Cerebellar nuclear complex (tissue), 1 donor: ENCODE data around the gene ACVR1.
"Not testable (repeated sequence)": the region's sequence is repeated elsewhere in the genome, so short reads cannot be mapped to it uniquely, and the experiment has no call there.

Experiments
- DNase-seq, 2 experiments: peaks; one replicate each; lab custom pipeline; 2025; lab: John Stamatoyannopoulos, UW

The ACVR1 gene

GRCh38 chr2:157894694-157895435 is 18.7 kb upstream of the ACVR1 start:
- DNase-seq, result no peak

- no peak for DNase-seq
Measured at GRCh38 chr2:157893611-157894010, 17.5 kb upstream of the ACVR1 start.

DNA sequence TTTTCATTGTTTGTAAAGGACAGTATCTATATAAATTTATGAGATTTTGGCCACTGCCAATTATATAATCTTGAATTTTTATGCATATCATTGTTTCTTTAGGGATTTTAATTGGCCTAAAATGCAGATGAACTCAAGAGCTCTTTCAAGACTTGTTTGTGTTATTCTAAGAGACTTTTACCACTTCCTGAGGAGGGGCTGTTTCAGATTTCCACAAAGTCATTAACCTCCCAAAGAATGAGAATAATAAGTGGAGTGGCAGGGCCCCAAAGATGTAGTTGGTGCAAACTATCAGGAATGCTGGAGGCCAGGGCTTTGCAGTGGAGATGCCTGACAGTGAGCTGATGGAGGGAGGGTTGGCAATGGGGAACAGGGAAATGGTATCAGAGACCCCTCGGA is 15.5 kb upstream of the ACVR1 start:
- DNase-seq, result no peak

DNA sequence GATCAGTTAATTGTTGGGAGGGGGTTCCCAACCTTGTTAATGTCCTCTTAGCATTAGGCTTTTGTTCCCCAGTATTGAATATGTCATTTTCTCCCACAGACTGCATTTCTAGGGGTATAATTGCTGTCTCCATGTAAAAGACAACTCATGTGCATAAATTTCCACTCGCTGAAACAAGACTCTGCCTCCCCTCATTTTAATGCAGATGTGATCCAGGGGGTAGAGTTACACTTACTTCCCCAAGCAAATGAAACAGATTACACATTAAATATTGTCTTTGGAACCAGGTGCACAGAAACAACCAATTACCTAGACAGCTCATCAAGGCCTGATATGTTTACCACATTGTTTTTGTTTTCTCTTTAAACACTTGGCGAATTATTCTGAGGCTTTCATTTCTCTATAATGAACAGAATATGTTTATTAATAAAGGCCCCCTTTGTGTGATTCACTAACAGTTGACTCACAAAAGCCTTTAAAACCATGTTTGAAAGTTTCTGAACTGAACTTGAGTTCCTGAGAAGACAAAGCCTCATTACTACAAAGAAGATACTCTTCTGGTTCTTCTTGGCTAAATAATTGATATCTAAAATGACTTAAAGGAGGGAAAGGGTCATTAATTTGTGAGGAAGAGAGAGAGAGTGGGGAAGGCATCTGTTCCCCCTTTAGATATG is 15.0 kb upstream of the ACVR1 start:
- DNase-seq, result no peak

DNA sequence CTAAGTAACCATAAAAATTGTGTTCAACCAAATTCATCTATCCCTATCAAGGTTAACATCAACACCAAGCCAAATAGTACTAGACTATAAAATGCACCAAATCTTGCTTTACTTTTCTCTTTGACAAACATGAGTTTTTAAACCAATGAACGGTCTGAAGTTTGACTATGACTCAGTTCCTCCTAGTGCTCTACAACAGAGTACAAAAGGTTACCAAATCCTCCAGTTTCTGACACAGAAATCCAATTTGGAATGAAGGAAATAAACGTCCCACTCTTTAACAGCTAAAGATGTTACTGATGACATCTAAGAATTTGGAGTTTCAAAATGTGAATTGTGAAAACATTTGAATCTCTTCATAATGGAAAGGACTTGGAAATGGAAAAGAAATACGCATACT is 11.8 kb upstream of the ACVR1 start:
- no peak for DNase-seq

GRCh38 chr2:157884533-157884932 is 8.4 kb upstream of the ACVR1 start:
- not testable (repeated sequence) for DNase-seq

GRCh38 chr2:157880927-157881326 is 4.8 kb upstream of the ACVR1 start:
- no peak for DNase-seq

- DNase-seq, result no peak
Measured at GRCh38 chr2:157877761-157878400, 1.8 kb upstream of the ACVR1 start.

DNA sequence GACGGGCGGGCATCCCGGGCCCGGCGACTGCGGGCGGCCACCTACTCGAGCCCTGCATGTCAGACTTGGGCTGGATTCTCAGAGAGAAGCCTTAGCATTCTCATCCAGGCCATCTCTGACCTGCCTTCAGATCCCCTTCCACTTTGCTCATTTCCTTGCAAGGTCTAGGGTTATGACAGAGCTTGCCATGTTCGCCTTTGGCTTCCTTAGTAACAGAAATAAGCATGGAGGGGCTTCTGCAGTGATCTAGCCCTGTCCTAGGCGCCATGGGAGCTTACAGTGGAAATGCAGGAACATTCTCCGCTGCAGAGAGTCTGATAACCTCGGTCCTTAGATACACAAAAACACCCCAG is 632 bp upstream of the ACVR1 start:
- no peak for DNase-seq

DNA sequence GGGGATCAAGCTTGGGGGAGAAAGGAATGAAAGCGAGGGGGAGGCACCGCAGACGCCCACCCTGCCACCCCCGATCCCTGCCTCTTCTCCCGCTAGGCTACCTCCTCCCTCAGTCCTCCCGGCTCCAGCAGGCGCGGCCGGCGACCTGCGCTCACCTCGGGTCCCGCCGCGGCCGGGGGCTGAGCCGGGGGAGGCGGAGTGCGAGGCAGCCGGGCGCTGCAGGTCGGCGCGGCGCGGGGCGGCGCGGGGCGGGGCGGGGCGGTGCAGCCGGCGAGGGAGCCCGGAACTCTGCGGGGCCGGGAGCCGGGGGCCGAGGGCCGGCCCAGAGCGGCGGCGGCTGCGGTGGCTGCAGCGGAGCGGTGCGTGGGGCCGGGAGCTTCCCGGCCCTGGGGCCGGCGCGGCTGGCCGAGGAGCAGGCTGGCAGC is 477 bp downstream of the ACVR1 start:
- DNase-seq, result no peak

GRCh38 chr2:157874997-157875640 is 1.0 kb downstream of the ACVR1 start:
- DNase-seq, result no peak

GRCh38 chr2:157874348-157874747 is 1.8 kb downstream of the ACVR1 start:
- no peak for DNase-seq

DNA sequence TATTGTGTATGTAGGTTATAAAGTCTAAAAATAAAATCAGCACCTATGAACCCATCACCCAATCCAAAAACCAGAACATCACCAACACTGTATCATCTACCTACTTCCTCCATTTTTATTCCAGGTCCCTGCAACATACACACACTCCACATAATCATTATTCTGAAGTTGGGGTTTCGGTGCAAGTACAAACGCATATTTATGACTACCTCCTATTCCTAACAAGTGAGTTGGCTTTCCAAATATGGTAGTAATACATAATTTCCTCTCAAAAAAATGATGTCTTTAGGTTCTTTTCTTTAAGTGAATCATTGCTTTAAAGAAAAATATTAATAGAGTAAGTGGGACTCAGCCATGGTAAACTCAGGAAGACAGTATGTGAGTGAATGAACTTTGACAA is 3.3 kb downstream of the ACVR1 start:
- DNase-seq, result no peak

DNA sequence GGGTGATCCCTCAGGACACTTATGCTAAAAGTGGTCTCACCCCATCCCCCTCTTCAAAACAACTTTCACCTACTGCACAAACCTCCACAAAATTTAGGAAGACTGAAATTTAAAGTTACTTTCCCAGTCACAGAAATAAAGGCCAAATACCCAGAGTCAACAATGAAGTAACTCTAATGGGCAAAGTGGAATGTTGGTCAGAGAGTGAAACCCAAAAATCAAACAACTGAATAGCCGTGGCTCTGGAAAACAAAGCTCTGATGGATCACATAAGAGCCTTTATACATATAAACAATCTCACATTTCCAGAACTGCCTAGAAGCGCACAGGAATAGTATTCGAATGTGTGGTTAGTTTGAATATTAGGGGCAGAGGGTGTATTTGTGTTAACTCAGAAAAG is 4.7 kb downstream of the ACVR1 start:
- DNase-seq, result no peak

DNA sequence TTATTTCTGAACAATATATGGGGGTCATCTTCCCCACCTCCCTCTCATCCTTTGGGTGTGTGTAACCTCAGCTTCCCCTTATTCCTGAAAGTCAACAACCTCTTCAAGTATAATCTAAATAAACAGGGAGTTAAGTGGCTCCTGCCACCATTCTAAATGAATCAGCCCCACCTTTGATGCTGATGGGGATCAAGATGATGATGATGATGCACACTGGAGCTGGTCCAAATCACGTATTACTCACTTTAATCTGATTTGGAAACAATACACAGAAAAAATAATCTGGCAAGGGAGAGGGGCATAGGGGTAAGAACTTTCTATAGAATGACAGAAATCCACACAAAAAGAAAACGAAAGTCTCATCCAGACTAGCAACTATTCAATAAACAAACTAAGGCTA is 7.1 kb downstream of the ACVR1 start:
- DNase-seq, result no peak

DNA sequence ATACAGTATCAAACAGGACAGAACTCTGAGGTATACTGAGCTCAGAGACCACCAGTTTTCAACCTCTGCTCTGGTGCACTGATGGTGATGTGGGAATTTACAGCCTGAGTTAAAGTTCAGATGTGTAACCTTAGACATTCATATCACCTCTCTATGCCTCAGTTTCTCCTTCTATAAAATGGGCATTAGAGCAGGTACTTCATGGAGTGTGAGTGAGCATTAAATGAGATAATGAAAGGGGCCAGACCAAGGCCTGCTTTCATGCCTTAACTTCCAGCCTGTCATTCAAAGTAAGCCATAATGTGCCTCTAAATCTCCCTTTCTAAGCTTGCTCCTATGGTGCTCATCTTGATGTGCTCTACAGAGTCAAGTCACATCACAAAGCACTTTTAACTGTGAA is 8.4 kb downstream of the ACVR1 start:
- no peak for DNase-seq

- no peak for DNase-seq
Measured at GRCh38 chr2:157866666-157867642, 9.2 kb downstream of the ACVR1 start.

- DNase-seq, result no peak
Measured at GRCh38 chr2:157866202-157866601, 9.9 kb downstream of the ACVR1 start.

DNA sequence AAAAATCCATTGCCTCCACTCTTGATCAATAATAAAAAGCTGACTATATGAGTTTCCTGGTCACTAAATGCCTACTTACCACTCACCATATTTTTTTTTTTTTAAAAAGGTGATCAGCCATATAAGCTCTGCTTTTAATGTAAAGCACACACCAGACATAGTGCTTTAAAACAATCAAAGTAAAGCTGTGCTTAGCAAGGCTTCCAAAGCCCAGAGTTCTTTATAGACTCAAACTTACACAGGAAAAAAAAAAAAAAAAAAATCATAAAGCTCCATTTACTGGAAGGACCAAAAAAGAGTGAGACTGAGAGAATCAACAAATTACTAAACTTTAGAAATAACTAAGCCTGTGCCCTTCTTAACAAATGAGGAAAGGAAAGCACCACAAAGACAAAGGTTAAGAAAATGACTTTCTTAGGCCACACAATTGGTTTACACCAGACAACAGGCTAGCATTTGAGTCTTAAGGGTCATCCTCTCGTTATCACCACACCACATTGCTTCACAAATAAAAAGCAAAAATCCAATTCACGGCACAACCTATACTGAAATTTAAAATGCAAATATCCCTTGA is 11.2 kb downstream of the ACVR1 start:
- DNase-seq, result no peak

DNA sequence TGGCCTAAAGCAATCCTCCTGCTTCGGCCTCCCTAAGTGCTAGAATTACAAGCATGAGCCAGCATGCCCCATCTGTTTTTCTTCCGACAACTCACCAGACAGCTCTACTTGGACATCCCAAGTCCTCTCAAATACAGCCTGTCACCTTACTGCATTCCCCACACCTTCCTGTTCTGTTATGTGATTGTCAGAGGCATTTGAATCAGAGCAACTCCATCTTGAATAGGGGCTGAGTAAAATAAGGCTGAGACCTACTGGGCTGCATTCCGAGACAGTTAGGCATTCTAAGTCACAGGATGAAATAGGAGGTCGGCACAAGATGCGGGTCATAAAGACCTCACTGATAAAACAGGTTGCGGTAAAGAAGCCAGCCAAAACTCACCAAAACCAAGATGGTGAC is 17.3 kb downstream of the ACVR1 start:
- no peak for DNase-seq

GRCh38 chr2:157857881-157858280 is 18.2 kb downstream of the ACVR1 start:
- no peak for DNase-seq
